GM21360 (cell line): ENCODE results near the gene SYT13.

Source experiments
- ATAC-seq: cut with Tn5 transposase; IDR thresholded peaks from one replicate; pipeline ENCODE4 v1.9.1; 2021; ENCODE audit warnings: mild to moderate bottlenecking, moderate library complexity; ENCODE audit not compliant: unreplicated experiment

The SYT13 gene

GRCh38 chr11:45225277-45225676, 60.9 kb downstream of the SYT13 start:
- ATAC-seq: no peak

DNA sequence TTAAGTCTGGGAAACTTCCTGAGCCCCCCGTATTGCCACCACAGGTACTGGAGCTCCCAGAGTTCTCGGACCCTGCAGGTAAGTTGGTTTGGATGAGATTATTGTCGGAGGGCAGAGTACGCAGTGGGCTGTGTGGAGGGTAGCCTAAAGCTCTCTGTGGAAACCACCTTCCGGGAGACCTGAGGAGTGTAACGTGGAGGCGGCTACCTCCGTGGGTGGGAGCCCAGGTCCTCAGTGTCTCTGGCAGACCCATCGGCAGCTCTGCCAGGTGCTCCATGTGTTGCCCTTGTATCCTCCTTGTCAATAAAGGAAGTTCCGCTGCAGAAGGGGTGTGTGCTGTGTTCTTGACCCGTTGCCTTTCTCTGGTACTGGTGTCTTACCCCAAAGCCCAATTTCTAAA, 61.4 kb downstream of the SYT13 start:
- no peak for ATAC-seq

GRCh38 chr11:45223496-45223895, 62.6 kb downstream of the SYT13 start:
- ATAC-seq: no peak

DNA sequence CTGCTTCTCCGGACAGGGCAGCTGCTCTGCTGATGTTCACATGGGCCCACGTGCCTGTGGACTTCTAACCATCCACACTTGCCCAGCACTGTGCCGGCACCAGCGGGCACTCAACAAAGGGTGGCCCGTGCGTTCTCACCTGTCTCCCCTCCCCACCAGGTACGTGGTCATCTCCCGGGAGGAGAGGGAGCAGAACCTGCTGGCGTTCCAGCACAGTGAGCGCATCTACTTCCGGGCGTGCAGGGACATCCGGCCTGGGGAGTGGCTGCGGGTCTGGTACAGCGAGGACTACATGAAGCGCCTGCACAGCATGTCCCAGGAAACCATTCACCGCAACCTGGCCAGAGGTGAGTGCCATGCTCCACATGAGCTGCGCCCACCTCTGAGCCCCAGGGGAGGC, 66.7 kb downstream of the SYT13 start:
- ATAC-seq: no peak

- ATAC-seq: no peak
Observed at GRCh38 chr11:45218705-45219104, 67.4 kb downstream of the SYT13 start.

- no peak for ATAC-seq
Observed at GRCh38 chr11:45217991-45218390, 68.2 kb downstream of the SYT13 start.

DNA sequence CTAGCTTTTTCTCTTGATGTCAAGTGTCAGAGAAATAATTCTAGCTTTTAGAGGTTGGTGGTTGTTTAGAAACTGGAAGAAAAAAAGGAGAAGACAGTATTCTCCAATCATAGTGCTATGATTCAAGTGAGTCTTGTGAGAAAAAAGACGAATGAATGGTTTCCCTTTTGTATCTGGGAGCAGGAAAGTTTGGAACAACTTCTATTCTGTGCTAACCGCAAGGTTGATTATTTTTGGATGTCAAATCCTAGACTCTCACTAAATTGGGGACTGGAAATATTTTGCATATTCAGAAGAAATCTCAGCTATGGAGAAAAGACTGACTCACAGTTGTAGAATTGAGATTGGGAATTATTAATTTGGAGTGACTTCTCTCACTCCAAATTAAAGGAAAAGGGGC, 69.2 kb downstream of the SYT13 start:
- no peak for ATAC-seq

DNA sequence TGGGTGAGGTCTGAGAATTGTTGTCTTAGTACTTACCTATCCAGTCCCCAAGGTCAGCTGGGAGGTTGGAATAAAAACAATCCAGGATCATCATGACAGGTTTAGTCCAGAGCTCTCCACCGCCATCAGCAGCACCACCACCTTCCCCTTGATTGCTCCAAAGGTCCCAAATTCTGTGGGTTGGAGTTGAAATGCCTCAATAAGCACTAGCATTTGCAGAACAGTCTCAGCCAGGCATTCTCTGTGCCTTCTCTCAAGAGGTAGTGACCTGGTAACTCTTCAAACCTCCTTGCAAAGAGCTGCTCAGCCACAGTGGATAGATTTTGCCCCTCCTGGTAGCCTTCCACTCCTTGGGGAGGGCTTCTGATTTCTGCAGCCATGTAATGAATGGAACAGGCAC, 70.1 kb downstream of the SYT13 start:
- ATAC-seq: no peak

DNA sequence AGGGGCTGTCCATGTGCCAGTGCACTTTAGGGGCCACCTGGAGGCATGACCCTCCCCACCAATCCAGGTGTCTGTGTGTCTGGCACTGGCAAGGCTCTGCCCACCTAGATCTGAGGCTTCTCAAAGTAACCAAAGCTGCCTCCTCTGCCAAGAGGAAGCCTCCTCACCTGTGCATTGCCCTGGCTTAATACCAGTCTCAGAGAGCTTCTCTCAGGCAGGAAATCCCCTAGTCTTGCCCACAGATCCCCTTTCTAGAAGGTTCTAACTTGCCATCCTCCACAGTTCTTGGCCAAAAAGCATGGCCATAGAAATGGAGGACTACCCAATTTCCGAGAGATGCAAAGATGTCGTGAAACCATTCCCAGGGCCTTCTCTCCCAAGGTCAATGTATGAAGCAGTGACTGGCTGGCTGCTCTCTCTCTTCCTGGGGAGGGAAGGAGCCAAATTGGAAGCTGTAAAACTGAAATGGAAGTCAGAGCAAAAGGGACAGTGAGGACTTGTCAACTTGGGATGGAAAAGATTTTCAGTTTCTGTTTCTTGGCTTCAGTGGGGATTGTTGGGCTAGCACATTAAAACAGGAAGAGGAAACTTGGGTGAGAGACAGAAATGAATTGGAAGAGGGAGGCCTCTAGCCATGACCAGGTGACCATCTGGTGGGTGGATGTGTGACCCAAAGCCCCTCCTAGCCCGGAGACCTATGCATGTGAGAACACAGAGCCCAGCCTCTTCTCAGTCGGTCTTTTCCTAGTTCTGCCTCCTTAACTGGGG, 70.9 kb downstream of the SYT13 start:
- no peak for ATAC-seq

GRCh38 chr11:45213717-45214116, 72.4 kb downstream of the SYT13 start:
- ATAC-seq: no peak

DNA sequence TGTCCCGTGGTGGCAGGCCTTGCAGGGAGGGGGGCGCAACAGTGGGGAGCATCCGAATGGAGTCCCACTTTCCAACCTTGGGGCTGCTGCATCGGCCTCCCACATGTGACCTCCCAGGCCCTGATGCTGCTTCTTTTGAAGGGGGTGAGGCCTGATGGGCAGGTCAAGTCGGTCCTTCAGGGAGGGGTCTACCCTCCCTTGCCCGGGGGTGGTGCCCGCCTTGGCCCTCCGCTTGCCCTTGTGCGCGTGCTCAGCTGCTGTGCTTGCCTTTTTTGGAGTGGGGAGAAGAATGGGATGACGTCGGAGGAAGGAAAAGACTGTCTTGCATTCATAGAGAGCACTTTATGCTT, 72.8 kb downstream of the SYT13 start:
- no peak for ATAC-seq

- no peak for ATAC-seq
Observed at GRCh38 chr11:45212566-45213315, 73.4 kb downstream of the SYT13 start.

DNA sequence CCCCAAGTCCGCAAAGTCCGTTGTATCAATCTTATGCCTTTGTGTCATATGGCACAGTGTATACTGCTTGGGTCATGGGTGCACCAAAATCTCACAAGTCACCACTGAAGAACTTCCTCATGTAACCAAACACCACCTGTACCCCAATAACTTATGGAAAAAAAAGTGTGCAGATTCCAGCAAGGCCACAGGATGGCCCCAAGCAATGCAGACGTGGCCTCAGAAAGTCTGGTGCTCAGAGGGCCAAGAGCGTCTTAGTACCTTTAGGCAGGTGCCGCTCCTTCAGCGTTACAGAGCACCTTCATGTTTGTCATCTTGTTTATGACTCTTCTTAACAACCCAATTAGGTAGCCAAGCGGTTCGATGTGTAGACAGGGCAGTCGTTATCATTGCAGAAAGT, 74.4 kb downstream of the SYT13 start:
- no peak for ATAC-seq

- no peak for ATAC-seq
Observed at GRCh38 chr11:45210846-45211245, 75.3 kb downstream of the SYT13 start.

DNA sequence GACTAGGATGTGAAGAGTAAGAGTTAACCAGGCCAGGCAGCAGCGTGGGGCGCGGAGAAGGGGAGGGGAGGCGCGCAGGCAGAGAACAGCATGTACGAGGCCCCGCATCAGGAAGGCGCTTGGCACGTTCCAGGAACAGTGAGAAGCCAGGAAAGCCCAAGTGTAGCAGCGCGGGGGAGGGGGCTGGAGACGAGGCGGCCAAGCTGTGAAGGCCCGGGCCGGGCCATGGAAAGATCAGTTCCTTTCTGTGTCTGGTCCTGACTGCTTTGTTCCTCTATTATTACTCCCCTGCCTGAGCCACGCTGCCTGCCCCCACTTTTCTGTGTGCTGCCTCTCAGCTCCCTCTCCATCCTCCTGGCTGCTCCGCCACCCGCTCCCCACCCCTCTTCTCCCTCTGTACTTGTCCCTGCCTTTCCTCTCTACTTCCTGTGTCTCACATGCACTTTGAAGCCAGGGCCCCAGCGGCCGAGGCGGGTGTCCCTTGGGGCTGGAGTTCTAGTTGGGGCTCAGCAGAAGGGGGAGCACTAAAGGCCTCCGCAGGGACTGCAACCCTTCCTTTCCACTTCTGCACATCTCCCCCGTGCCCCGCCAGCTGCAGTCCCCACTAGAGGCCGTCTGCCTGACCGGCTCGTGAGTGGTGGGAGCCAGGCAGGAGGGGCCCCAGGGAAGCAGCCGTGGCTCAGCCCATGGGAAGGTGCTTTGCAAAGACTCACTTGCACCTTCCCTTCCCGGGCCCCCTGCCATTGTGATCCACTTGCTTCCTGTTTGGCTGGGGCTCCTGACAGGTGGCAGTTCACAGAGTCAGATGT, 76.0 kb downstream of the SYT13 start:
- ATAC-seq: no peak

- ATAC-seq: no peak
Observed at GRCh38 chr11:45209000-45209879, 76.9 kb downstream of the SYT13 start.

DNA sequence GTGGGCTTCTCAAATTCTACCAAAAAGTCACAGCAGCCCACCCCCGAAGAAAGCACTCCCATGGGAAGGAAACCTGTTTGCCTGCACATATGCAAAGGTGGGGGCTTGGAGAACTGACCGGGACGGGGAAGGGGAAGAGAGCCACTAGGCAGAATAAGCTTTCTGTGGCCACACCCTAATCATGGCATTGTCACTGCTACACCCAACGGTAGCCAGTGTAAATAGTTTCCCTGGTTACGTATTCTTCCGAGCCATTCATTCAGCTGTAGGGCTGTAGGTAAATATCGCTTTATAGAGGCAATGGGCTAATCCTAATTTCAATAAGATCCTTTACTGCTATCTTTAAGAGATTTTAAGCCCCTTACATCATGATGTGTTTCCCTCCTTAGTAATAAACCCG, 78.0 kb downstream of the SYT13 start:
- no peak for ATAC-seq

GRCh38 chr11:45205978-45206377, 80.2 kb downstream of the SYT13 start:
- ATAC-seq: no peak

GRCh38 chr11:45204761-45205160, 81.4 kb downstream of the SYT13 start:
- no peak for ATAC-seq

GRCh38 chr11:45193695-45194094, 92.4 kb downstream of the SYT13 start:
- ATAC-seq: no peak
